Coronary artery (tissue), 2 donors: ENCODE measurements around the gene VAPB.

Source experiments
- DNase-seq: peaks from one replicate; pipeline ENCODE4 v3.0.0-alpha.2; 2017; ENCODE audit warnings: low spot score
- H3K27ac ChIP-seq, 2 donors: fragments of 200-600 bp; sonication (generic); one replicate each; pipeline ENCODE4 v1.5.1; 2016 to 2019
- H3K4me3 ChIP-seq: fragments of 200-600 bp; sonication (generic); 2 replicates; pipeline ENCODE4 v1.5.1; 2016; ENCODE audit warnings: mild to moderate bottlenecking, moderate library complexity
- TF ChIP-seq, protein P1 (sequence below): fragments of 200-600 bp; sonication (generic); IDR thresholded peaks from one replicate; pipeline ENCODE4 v1.5.1; 2019; ENCODE audit warnings: antibody characterized with exemption

The VAPB gene

DNA sequence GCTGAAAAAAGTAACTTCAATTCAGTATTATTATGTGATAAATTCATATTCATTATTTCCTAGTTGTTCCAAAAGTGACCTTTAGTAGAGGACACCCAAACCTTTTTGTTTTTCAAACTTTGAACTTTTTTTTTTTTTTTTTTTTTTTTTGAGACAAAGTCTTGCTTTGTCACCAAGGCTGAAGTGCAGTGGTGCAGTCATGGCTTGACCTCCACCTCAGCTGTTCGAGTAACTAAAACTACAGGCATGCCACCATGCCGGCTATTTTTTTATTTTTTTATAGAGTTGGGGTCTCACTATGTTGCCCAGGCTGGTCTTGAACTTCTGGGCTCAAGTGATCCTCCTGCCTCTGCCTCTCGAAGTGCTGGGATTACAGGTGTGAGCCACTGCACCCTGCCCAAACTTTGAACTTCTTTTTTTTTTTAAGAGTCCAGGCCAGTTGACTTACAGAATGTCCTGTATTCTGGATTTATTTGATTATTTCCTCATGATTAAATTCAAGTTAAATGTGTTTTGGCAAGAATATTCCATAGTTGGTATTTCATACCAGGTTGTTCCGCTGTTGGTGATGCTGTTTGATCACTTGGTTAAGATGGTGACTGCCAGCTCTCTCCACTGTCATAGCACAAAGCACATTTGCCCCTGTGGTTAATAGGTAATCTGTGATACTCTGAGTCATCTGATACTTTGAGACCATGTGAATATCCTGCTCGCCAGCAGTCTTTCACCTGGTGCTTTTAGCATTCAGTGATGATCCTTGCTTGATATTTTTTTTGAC, 48.0 kb downstream of the VAPB start:
- no peak overlapping the region for H3K27ac ChIP-seq
- TF ChIP-seq, protein P1, sequence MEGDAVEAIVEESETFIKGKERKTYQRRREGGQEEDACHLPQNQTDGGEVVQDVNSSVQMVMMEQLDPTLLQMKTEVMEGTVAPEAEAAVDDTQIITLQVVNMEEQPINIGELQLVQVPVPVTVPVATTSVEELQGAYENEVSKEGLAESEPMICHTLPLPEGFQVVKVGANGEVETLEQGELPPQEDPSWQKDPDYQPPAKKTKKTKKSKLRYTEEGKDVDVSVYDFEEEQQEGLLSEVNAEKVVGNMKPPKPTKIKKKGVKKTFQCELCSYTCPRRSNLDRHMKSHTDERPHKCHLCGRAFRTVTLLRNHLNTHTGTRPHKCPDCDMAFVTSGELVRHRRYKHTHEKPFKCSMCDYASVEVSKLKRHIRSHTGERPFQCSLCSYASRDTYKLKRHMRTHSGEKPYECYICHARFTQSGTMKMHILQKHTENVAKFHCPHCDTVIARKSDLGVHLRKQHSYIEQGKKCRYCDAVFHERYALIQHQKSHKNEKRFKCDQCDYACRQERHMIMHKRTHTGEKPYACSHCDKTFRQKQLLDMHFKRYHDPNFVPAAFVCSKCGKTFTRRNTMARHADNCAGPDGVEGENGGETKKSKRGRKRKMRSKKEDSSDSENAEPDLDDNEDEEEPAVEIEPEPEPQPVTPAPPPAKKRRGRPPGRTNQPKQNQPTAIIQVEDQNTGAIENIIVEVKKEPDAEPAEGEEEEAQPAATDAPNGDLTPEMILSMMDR: no peak
- no peak overlapping the region for H3K4me3 ChIP-seq
- DNase-seq: no peak

DNA sequence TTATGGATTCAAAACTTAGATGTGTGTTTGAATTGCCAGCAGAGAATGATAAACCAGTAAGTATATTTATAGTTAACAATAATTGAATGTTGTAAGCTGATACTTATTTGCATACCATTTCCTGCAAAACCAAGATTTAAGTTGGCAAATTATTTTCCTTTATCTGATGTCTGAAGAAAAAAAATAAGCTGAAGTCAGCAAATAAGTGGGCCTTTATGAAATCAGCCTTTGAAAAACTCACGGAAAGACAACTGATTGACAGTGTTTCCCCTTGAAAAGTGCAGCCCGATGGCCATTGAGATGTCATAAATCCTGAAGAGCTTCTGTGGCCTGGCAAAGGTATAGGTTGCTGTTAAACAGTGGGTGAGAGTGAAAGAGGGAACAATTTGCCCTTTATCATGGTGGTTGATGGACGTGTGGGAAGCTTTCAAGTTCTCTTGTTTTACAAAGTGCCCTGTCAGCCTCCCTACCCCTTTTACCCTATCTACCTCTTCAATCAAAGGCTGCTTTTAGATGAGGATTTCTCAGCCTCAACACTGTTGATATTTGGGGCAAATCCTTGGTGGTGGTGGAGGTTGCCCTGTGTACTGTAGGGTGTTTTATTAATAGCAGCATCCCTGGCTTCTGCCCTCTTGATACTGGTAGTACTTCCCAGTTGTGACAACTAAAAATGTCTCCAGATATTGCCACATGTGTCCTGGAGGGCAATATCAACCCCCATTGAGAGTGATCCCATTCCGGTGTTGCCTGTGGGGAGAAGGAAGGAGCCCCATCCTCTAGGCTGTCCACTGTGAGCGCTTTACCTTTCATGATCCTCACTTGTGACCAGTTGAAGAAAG, 50.2 kb downstream of the VAPB start:
- DNase-seq: no peak
- H3K4me3 ChIP-seq: no peak overlapping the region
- TF ChIP-seq, protein P1: no peak
- H3K27ac ChIP-seq: no peak overlapping the region

DNA sequence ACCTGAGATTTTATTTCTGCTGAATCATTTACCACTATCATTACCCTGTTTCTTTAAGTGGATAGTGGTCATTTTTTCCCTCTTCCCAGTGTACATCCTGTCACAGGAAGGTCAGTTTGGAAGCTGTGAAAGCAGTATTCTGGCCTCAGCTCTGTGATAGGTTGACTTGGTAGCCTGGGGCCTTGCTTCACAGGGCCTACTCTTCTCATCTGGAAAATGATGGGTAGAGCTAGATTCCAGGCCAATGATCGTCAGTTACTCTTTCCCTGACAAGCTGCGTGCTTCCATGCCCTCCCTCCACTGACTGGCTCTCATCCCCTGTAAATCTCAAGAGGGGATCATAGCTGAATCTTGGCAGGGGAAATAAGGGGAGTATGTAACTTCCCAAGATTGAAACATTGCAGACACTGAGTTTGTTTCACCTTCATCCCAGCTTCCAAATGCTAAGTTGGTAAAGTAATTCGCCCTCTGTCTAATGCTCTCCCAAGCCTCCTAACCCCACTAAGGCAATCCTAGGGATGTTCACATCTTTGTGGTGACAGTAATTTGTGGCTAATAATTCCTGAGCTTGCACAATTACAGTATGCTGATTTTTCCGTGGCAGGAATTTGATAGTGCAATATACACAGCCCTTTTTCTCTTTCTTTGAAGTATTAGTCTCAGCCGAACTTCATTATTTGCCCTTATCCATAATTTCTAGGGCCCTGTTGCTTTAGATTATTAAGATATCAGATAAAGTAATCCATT, 51.2 kb downstream of the VAPB start:
- DNase-seq: no peak
- Histone ChIP-seq H3K27ac (no peak overlapping the region), H3K4me3 (no peak overlapping the region)
- TF ChIP-seq, protein P1: no peak

DNA sequence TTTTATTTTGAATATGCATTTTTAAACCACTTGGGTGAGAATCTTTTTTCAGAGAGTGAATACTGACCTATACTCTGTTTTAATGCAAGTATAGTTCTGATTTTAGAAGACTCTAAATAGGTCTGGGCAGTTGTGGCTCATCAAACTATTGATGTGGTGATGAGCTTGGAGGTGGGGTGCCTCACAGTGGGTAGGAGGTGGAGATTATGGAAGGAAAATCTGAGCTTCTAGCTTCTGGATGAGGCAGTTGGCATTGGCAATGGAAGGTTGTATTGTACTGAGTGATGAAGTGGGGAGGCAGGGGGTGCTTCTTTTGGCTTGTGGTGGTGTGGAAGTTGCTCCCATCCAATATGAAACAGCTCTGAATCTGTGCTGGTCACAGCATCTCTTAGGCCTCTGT, 52.7 kb downstream of the VAPB start:
- TF ChIP-seq, protein P1: no peak
- no peak overlapping the region for H3K27ac ChIP-seq
- H3K4me3 ChIP-seq: no peak overlapping the region
- no peak for DNase-seq

DNA sequence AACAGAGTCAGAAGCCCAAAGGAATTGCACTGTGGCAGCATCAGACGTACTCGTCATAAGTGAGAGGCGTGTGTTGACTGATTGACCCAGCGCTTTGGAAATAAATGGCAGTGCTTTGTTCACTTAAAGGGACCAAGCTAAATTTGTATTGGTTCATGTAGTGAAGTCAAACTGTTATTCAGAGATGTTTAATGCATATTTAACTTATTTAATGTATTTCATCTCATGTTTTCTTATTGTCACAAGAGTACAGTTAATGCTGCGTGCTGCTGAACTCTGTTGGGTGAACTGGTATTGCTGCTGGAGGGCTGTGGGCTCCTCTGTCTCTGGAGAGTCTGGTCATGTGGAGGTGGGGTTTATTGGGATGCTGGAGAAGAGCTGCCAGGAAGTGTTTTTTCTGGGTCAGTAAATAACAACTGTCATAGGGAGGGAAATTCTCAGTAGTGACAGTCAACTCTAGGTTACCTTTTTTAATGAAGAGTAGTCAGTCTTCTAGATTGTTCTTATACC, 55.8 kb downstream of the VAPB start:
- Histone ChIP-seq H3K27ac (no peak overlapping the region), H3K4me3 (no peak overlapping the region)
- no peak for DNase-seq
- TF ChIP-seq, protein P1: no peak

DNA sequence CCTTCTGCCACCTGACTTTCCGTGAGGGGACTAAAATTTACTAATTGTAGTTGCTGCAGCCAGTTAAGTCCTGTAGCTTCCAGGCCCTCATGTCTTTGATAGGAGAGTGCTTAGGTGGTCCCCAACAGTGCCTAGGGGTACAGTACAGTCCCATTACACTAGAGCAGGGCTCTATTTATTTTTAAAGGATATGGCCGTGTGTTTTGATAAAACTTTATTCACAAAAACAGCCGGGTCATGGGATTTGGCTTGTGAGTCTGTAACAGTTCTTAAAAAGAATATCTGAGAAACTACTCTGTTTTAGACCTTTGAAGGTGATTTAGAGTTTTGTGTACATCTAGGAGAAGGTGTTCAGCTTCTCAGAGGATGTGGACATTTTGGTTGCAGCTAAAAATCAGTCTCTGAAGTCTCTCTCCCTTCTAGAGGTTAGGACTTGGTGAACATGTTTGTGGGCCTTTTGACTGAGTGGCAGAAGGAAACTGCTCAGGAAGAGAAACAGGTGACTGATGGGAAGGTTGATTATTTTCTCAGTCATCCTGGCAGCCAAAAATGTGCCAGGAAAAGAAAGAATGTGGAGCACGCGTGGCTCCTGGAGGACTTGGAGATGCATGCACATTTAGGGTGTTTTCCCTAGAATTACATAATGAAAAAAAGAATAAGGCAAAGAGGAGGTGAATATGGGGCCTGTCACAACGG, 57.4 kb downstream of the VAPB start:
- Histone ChIP-seq H3K27ac (no peak overlapping the region), H3K4me3 (no peak overlapping the region)
- TF ChIP-seq, protein P1: no peak
- no peak for DNase-seq
